Central memory CD8-positive, alpha-beta T cell (primary cell): ENCODE data around the gene DLG5.

Source experiments
- ATAC-seq: fragments of 150-1000 bp; cut with Tn5 transposase; replicated peaks from 2 replicates; pipeline ENCODE4 v1.10.0; 2022; ENCODE audit warnings: mild to moderate bottlenecking, moderate FRiP score, moderate number of reproducible peaks; ENCODE audit not compliant: poor library complexity, severe bottlenecking; ENCODE audit errors: extremely low read depth
- DNase-seq, 2 donors: peaks; one replicate each; pipeline ENCODE4 v3.0.0; 2021; ENCODE audit warnings: low spot score in 2 of 2
- H3K27ac Mint-ChIP-seq: one replicate; pipeline ENCODE4 v1.8.0; 2022; ENCODE audit warnings: low read depth, mild to moderate bottlenecking, moderate library complexity, mixed read lengths
- H3K27me3 Mint-ChIP-seq: one replicate; pipeline ENCODE4 v1.8.0; 2022; ENCODE audit warnings: mixed read lengths
- H3K36me3 Mint-ChIP-seq: one replicate; pipeline ENCODE4 v1.8.0; 2022; ENCODE audit warnings: mild to moderate bottlenecking, moderate library complexity, mixed read lengths; ENCODE audit not compliant: insufficient read depth
- H3K4me1 Mint-ChIP-seq: one replicate; pipeline ENCODE4 v1.8.0; 2022; ENCODE audit warnings: mixed read lengths
- H3K4me3 Mint-ChIP-seq: one replicate; pipeline ENCODE4 v1.8.0; 2022; ENCODE audit warnings: mild to moderate bottlenecking, moderate library complexity, mixed read lengths
- H3K9me3 Mint-ChIP-seq: one replicate; pipeline ENCODE4 v1.8.0; 2022; ENCODE audit warnings: mixed read lengths

DLG5 gene

GRCh38 chr10:77804371-77804770 lies 122.2 kb downstream of the DLG5 start:
- no peaks in the 10 kb centered on the region for H3K9me3 Mint-ChIP-seq
- peaks cover 12% of the 10 kb centered on the region for H3K4me1 Mint-ChIP-seq
- no peak overlapping the region for H3K27ac Mint-ChIP-seq
- ATAC-seq (no peak), DNase-seq (no peak)
- H3K27me3 Mint-ChIP-seq, result no peaks in the 10 kb centered on the region
- peaks cover 7% of the 10 kb centered on the region for H3K36me3 Mint-ChIP-seq
- H3K4me3 Mint-ChIP-seq, result no peak overlapping the region

GRCh38 chr10:77801474-77802161 lies 124.9 kb downstream of the DLG5 start:
- Mint-ChIP-seq H3K36me3 (peaks cover 8% of the 10 kb centered on the region), H3K4me1 (peaks cover 12% of the 10 kb centered on the region), H3K27ac (peak overlapping the region; percentile 47), H3K4me3 (no peak overlapping the region), H3K9me3 (no peaks in the 10 kb centered on the region), H3K27me3 (no peaks in the 10 kb centered on the region)
- ATAC-seq (peak; percentile 72), DNase-seq (no peak)

GRCh38 chr10:77800738-77801266 lies 125.8 kb downstream of the DLG5 start:
- ATAC-seq (no peak), DNase-seq (no peak)
- peaks cover 12% of the 10 kb centered on the region for H3K4me1 Mint-ChIP-seq

DNA sequence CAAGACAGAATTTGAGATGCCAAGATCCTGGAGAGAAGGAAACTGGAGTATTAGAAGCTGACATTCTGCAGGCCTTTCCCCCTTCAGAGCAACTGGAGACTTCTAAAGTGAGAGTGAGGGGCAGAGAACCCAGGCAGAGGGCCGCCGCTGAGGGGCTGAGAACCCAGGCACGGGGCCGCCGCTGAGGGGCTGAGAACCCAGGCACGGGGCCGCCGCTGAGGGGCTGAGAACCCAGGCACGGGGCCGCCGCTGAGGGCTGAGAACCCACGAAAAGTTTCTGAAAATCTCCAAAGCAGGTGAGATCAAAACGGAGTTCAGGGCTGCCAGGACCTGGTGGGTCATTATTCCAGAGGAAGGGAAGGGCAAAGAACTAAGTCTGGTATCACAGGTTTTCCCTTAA lies 126.2 kb downstream of the DLG5 start:
- Mint-ChIP-seq H3K27me3 (no peaks in the 10 kb centered on the region), H3K27ac (no peak overlapping the region), H3K4me3 (no peak overlapping the region), H3K9me3 (no peaks in the 10 kb centered on the region), H3K4me1 (peaks cover 12% of the 10 kb centered on the region), H3K36me3 (peaks cover 8% of the 10 kb centered on the region)
- no peak for DNase-seq
- no peak for ATAC-seq

More at GRCh38 chr10:77800738-77801266, 125.8 kb downstream of the DLG5 start:
- Mint-ChIP-seq H3K27me3 (no peaks in the 10 kb centered on the region), H3K4me3 (no peak overlapping the region), H3K36me3 (peaks cover 8% of the 10 kb centered on the region), H3K9me3 (no peaks in the 10 kb centered on the region), H3K27ac (peak overlapping the region; percentile 47)

- ATAC-seq (no peak), DNase-seq (no peak)
- peaks cover 8% of the 10 kb centered on the region for H3K36me3 Mint-ChIP-seq
- no peaks in the 10 kb centered on the region for H3K27me3 Mint-ChIP-seq
- no peaks in the 10 kb centered on the region for H3K9me3 Mint-ChIP-seq
- no peak overlapping the region for H3K27ac Mint-ChIP-seq
- no peak overlapping the region for H3K4me3 Mint-ChIP-seq
- H3K4me1 Mint-ChIP-seq, result peaks cover 12% of the 10 kb centered on the region
Observed at GRCh38 chr10:77799352-77799751, 127.2 kb downstream of the DLG5 start.

- no peak overlapping the region for H3K4me3 Mint-ChIP-seq
- peaks cover 12% of the 10 kb centered on the region for H3K4me1 Mint-ChIP-seq
- ATAC-seq, result no peak
- no peaks in the 10 kb centered on the region for H3K9me3 Mint-ChIP-seq
- H3K27me3 Mint-ChIP-seq, result no peaks in the 10 kb centered on the region
- no peak for DNase-seq
- H3K27ac Mint-ChIP-seq, result no peak overlapping the region
- H3K36me3 Mint-ChIP-seq, result peaks cover 8% of the 10 kb centered on the region
Observed at GRCh38 chr10:77798940-77799339, 127.6 kb downstream of the DLG5 start.

GRCh38 chr10:77796311-77796915 lies 130.1 kb downstream of the DLG5 start:
- ATAC-seq (no peak), DNase-seq (no peak)
- H3K4me1 Mint-ChIP-seq, result peaks cover 6% of the 10 kb centered on the region
- no peak overlapping the region for H3K4me3 Mint-ChIP-seq
- no peaks in the 10 kb centered on the region for H3K9me3 Mint-ChIP-seq
- H3K36me3 Mint-ChIP-seq, result peaks cover 5% of the 10 kb centered on the region
- no peaks in the 10 kb centered on the region for H3K27me3 Mint-ChIP-seq
- H3K27ac Mint-ChIP-seq, result no peak overlapping the region

DNA sequence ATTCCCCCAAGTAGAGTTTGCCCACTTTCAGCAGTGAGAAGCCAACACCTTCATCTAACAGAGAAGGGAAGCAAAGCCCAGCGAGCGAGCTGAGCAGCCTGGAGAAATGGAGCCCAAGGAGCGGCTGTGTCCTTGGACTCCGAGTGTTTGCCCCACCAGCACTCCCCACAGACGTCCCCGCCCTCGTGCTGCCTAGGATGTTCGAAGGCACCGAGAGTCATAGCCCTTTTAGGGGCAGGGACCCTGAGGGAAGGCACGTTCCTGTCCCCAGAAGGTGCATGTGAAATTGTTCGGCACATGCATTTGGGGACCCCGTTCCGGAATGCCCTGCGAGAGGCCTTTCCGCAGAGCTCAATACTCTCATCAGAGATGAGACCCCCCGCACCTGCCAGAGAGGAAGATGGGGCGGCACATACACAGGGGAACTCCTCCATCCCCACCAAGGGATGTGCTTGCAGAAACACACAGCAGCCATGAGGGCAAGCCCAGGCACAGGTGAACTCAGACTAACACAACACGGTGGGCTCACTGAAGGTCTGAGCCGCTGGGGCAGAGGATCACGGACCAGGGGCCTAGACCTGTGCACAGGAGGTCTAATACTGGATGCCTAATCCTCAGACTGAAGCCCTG lies 131.0 kb downstream of the DLG5 start:
- ATAC-seq (no peak), DNase-seq (no peak)
- Mint-ChIP-seq H3K4me3 (no peak overlapping the region), H3K36me3 (peaks cover 5% of the 10 kb centered on the region), H3K27ac (no peak overlapping the region), H3K27me3 (no peaks in the 10 kb centered on the region), H3K4me1 (no peaks in the 10 kb centered on the region), H3K9me3 (no peaks in the 10 kb centered on the region)

DNA sequence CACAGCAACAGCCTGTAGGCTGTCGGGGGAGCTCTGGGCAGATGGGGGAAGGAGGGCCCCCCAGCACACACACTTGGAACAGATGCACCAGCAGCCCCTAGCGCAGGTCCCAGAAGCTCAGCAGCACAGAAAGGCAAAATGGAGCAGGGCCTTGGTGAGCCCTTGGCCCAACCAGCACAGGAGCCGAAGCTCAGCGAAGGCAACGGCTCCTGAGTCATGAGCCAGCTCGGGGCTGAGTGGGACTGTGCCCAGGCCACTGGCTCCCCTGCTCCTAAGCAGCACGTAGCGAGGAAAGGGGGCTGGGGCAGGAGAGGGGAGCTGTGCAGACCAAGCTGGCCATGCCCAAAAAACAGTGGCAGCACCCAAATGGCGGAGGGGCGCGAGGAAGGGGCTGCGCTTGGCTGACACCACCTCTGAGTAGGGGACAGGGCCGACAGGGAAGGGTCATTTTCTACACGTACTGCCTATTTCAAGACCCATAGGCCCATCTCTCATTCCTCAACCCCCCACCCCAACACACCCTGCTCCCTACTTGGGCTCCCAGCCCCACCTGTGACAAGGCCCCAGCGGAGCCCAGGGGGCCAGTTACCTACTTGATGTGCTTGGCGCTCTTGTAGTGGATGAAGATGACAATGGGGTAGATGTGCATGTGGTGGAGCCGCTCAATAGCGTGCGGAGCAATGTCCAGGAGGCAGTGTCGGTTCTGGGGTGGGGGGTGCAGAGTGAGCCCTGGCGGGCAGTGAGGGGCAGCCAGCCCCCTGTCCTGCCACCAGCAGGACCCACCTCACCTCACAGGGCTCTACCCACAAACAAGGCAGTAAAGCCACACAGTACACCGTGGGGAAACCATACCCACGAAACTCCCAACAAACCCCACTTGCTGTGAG lies 132.1 kb downstream of the DLG5 start:
- no peaks in the 10 kb centered on the region for H3K4me1 Mint-ChIP-seq
- H3K27ac Mint-ChIP-seq, result no peak overlapping the region
- no peaks in the 10 kb centered on the region for H3K9me3 Mint-ChIP-seq
- H3K27me3 Mint-ChIP-seq, result no peaks in the 10 kb centered on the region
- no peak for ATAC-seq
- H3K4me3 Mint-ChIP-seq, result no peak overlapping the region
- no peak for DNase-seq
- peaks cover 7% of the 10 kb centered on the region for H3K36me3 Mint-ChIP-seq

GRCh38 chr10:77793831-77794230 lies 132.7 kb downstream of the DLG5 start:
- no peak overlapping the region for H3K27ac Mint-ChIP-seq
- H3K4me1 Mint-ChIP-seq, result no peaks in the 10 kb centered on the region
- no peak overlapping the region for H3K4me3 Mint-ChIP-seq
- peaks cover 7% of the 10 kb centered on the region for H3K36me3 Mint-ChIP-seq
- ATAC-seq (no peak), DNase-seq (no peak)
- H3K27me3 Mint-ChIP-seq, result no peaks in the 10 kb centered on the region
- no peaks in the 10 kb centered on the region for H3K9me3 Mint-ChIP-seq

GRCh38 chr10:77792155-77792554 lies 134.4 kb downstream of the DLG5 start:
- Mint-ChIP-seq H3K4me3 (no peak overlapping the region), H3K4me1 (no peaks in the 10 kb centered on the region), H3K27ac (no peak overlapping the region), H3K27me3 (no peaks in the 10 kb centered on the region), H3K9me3 (no peaks in the 10 kb centered on the region), H3K36me3 (peaks cover 4% of the 10 kb centered on the region)
- DNase-seq, result no peak
- ATAC-seq, result no peak

- Mint-ChIP-seq H3K36me3 (peaks cover 4% of the 10 kb centered on the region), H3K4me3 (no peak overlapping the region), H3K9me3 (no peaks in the 10 kb centered on the region), H3K27me3 (no peaks in the 10 kb centered on the region), H3K4me1 (no peaks in the 10 kb centered on the region), H3K27ac (no peak overlapping the region)
- no peak for ATAC-seq
- no peak for DNase-seq
Observed at GRCh38 chr10:77791506-77791905, 135.0 kb downstream of the DLG5 start.
